HepG2 (cell line): ENCODE measurements around the gene TCFL5. TPM values are rescaled to one million over a fixed set of nuclear protein-coding genes. Genes with fewer than 3 reads are reported as not detected.
A peak's percentile ranks its signal among the peaks of the same experiment; 100 is the strongest.

ENCODE experiments used
- FOXJ3 ChIP-seq: sonication (generic); formaldehyde crosslinking; IDR thresholded peaks from 2 replicates; pipeline ENCODE4 v1.4.0; 2020; ENCODE audit warnings: missing genetic modification reagents, mild to moderate bottlenecking, borderline replicate concordance
- GABPB1 ChIP-seq: IDR thresholded peaks from 2 replicates; pipeline ENCODE4 v1.6.1; 2016; ENCODE audit warnings: mild to moderate bottlenecking, missing genetic modification reagents, moderate library complexity, missing compliant biosample characterization
- HNRNPLL ChIP-seq: fragments of 200-400 bp; formaldehyde crosslinking; IDR thresholded peaks from 2 replicates; pipeline ENCODE4 v1.6.1; 2017; ENCODE audit warnings: mild to moderate bottlenecking, low read depth, low read length; ENCODE audit not compliant: poor library complexity, severe bottlenecking
- IRF2 ChIP-seq: IDR thresholded peaks from 2 replicates; pipeline ENCODE4 v1.6.1; 2018; ENCODE audit warnings: missing genetic modification reagents, missing compliant biosample characterization
- JUN ChIP-seq: sonication (generic); formaldehyde crosslinking; IDR thresholded peaks from 2 replicates; pipeline ENCODE4 v1.4.0; 2020; ENCODE audit warnings: mild to moderate bottlenecking, missing genetic modification reagents
- KDM5B ChIP-seq: sonication (generic); formaldehyde crosslinking; IDR thresholded peaks from 2 replicates; pipeline ENCODE4 v1.4.0; 2020; ENCODE audit warnings: missing genetic modification reagents, mild to moderate bottlenecking, borderline replicate concordance
- POLR2G ChIP-seq: fragments of 200-400 bp; formaldehyde crosslinking; IDR thresholded peaks from 2 replicates; pipeline ENCODE4 v1.6.1; 2018; ENCODE audit warnings: mild to moderate bottlenecking, low read depth, low read length, moderate library complexity
- RBFOX2 ChIP-seq: fragments of 200-400 bp; formaldehyde crosslinking; IDR thresholded peaks from 2 replicates; pipeline ENCODE4 v1.6.1; 2017; ENCODE audit warnings: low read depth, mild to moderate bottlenecking, low read length
- SMARCE1 ChIP-seq: fragments of 450-650 bp; IDR thresholded peaks from 2 replicates; pipeline ENCODE4 v1.6.1; 2017; ENCODE audit warnings: borderline replicate concordance
- STAT5B ChIP-seq: sonication (generic); formaldehyde crosslinking; IDR thresholded peaks from 2 replicates; pipeline ENCODE4 v1.4.0; 2020; ENCODE audit warnings: missing genetic modification reagents
- ZIK1 ChIP-seq: sonication (generic); formaldehyde crosslinking; IDR thresholded peaks from 2 replicates; pipeline ENCODE4 v1.5.0; 2020; ENCODE audit warnings: mild to moderate bottlenecking, low read depth, missing genetic modification reagents, borderline replicate concordance
- ZNF33B ChIP-seq: sonication (generic); formaldehyde crosslinking; IDR thresholded peaks from 2 replicates; pipeline ENCODE4 v1.5.1; 2020; ENCODE audit warnings: mild to moderate bottlenecking, missing genetic modification reagents
- ZNF460 ChIP-seq: sonication (generic); formaldehyde crosslinking; IDR thresholded peaks from 2 replicates; pipeline ENCODE4 v1.5.1; 2020; ENCODE audit warnings: missing genetic modification reagents, mild to moderate bottlenecking, borderline replicate concordance
- polyA plus RNA-seq, 8 experiments: library from polyadenylated mRNA; depleted of rRNA in 3 of 8; stranded (reverse) in 7 of 8; unstranded in 1 of 8; fragments of >200 nt; fragmentation: Illumina TruSeq in 4 of 8; extraction: Trizol in 4 of 8; gene quantifications; 2 replicates each; pipeline versions ENCODE4 v1.2.1 to v1.2.3, GENCODE V29; 2011 to 2016; ENCODE audit warnings: low read depth in 4 of 8, missing spikeins in 1 of 8, mixed read lengths in 1 of 8; ENCODE audit not compliant: insufficient read depth in 1 of 8
- total RNA-seq, 5 experiments: library from RNA; depleted of rRNA; stranded (reverse); fragments of >200 nt; fragmentation: Illumina TruSeq; extraction: Trizol; gene quantifications; 2 replicates each; pipeline ENCODE4 v1.2.3, GENCODE V29; 2016; ENCODE audit warnings: low read depth in 1 of 5
- TF ChIP-seq, protein P1 (sequence below): sonication (generic); formaldehyde crosslinking; IDR thresholded peaks from 2 replicates; pipeline ENCODE4 v1.4.0; 2020; ENCODE audit warnings: missing genetic modification reagents, borderline replicate concordance
- TF ChIP-seq, protein P2 (sequence below): sonication (generic); formaldehyde crosslinking; IDR thresholded peaks from 2 replicates; pipeline ENCODE4 v1.4.0; 2020; ENCODE audit warnings: mild to moderate bottlenecking, missing genetic modification reagents
- TF ChIP-seq, protein P3 (sequence below): IDR thresholded peaks from 2 replicates; pipeline ENCODE4 v1.6.1; 2016

TCFL5 gene
- total and polyA plus RNA-seq, 2 of the 13 experiments (the other 11 are each of a cell fraction or from before 2014, with no cell fraction given), result 14.8 to 20.0 TPM

DNA sequence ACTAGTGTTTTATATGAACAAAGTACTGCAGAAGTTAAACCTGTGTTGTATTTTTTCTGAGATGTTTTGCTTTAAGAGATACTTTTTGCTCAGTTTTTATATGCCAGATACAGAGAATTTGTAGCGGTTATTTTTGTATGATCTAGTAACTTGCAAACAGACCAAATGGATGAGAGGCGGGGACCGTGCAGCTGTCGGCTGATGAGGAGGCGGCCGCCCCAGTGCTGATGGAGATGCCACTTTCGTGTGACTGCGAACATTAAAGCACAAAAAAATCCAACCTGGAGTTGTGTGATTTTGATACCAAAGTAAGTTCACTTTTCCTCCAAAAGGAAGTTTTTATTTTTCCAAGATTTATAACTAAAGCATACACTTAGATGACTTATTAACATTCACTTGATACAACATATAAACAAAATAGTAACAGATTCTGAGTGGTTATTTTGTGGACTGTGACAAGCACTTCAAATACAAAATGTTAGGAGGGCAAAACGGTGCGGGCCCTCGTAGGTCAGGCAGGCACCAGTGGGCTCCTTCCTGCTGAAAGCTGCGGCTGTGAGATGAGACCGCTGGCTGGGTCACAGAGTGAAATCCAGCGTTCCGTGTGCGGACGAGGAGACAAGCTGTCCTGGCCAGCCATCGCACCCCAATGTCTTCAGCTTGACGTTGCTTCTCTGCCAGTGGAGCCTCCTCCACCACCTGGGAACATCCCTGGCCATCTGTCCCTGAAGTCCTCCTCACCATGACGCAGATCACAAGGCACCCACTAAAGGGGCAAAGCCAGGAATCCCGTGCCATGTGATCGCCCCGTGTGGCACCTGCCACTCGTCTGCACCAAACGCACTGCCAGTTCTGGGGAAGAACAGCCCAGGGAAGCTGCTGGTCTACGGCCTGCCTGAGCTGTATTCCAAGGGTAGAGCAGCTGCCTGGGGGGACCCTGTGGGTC lies 61.0 kb downstream of the TCFL5 start (continued):
- TF ChIP-seq, protein P1, sequence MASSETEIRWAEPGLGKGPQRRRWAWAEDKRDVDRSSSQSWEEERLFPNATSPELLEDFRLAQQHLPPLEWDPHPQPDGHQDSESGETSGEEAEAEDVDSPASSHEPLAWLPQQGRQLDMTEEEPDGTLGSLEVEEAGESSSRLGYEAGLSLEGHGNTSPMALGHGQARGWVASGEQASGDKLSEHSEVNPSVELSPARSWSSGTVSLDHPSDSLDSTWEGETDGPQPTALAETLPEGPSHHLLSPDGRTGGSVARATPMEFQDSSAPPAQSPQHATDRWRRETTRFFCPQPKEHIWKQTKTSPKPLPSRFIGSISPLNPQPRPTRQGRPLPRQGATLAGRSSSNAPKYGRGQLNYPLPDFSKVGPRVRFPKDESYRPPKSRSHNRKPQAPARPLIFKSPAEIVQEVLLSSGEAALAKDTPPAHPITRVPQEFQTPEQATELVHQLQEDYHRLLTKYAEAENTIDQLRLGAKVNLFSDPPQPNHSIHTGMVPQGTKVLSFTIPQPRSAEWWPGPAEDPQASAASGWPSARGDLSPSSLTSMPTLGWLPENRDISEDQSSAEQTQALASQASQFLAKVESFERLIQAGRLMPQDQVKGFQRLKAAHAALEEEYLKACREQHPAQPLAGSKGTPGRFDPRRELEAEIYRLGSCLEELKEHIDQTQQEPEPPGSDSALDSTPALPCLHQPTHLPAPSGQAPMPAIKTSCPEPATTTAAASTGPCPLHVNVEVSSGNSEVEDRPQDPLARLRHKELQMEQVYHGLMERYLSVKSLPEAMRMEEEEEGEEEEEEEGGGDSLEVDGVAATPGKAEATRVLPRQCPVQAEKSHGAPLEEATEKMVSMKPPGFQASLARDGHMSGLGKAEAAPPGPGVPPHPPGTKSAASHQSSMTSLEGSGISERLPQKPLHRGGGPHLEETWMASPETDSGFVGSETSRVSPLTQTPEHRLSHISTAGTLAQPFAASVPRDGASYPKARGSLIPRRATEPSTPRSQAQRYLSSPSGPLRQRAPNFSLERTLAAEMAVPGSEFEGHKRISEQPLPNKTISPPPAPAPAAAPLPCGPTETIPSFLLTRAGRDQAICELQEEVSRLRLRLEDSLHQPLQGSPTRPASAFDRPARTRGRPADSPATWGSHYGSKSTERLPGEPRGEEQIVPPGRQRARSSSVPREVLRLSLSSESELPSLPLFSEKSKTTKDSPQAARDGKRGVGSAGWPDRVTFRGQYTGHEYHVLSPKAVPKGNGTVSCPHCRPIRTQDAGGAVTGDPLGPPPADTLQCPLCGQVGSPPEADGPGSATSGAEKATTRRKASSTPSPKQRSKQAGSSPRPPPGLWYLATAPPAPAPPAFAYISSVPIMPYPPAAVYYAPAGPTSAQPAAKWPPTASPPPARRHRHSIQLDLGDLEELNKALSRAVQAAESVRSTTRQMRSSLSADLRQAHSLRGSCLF, result no peak
- TF ChIP-seq GABPB1 (CRISPR knock-in tag) (0 out of 2 replicates have a peak, but pooled peaks have one; percentile 10), IRF2 (no peak), POLR2G (0 out of 2 replicates have a peak, but pooled peaks have one; percentile 13), RBFOX2 (0 out of 2 replicates have a peak, but pooled peaks have one; percentile 3), ZIK1 (CRISPR knock-in tag) (no peak), JUN (CRISPR knock-in tag) (no peak), STAT5B (CRISPR knock-in tag) (no peak), FOXJ3 (CRISPR knock-in tag) (no peak), HNRNPLL (peak; percentile 11), SMARCE1 (no peak), KDM5B (CRISPR knock-in tag) (0 out of 2 replicates have a peak, but pooled peaks have one; percentile 29), ZNF460 (CRISPR knock-in tag) (no peak), ZNF33B (no peak)
- TF ChIP-seq, protein P2, sequence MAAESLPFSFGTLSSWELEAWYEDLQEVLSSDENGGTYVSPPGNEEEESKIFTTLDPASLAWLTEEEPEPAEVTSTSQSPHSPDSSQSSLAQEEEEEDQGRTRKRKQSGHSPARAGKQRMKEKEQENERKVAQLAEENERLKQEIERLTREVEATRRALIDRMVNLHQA (CRISPR knock-in tag), result no peak
- TF ChIP-seq, protein P3, sequence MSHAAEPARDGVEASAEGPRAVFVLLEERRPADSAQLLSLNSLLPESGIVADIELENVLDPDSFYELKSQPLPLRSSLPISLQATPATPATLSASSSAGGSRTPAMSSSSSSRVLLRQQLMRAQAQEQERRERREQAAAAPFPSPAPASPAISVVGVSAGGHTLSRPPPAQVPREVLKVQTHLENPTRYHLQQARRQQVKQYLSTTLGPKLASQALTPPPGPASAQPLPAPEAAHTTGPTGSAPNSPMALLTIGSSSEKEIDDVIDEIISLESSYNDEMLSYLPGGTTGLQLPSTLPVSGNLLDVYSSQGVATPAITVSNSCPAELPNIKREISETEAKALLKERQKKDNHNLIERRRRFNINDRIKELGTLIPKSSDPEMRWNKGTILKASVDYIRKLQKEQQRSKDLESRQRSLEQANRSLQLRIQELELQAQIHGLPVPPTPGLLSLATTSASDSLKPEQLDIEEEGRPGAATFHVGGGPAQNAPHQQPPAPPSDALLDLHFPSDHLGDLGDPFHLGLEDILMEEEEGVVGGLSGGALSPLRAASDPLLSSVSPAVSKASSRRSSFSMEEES (CRISPR knock-in tag), result no peak
